Small intestine (tissue), 7 donors: ENCODE results near the gene BAZ1A. TPM values are rescaled to one million over a fixed set of nuclear protein-coding genes. Genes with fewer than 3 reads are reported as not detected.

Experiments
- DNase-seq, 2 donors: peaks; one replicate each; pipeline versions ENCODE4 v3.0.0 to v3.0.0-alpha.2; 2013
- FAIRE-seq: peaks from 2 replicates; lab custom pipeline; 2012; peaks lifted over from hg19 to GRCh38; lab: Jason Lieb, UNC
- H3K27ac ChIP-seq, 3 donors: one replicate each; pipeline ENCODE4 v1.5.1; 2013; ENCODE audit warnings: low read length in 2 of 3, mild to moderate bottlenecking in 2 of 3, control low read depth in 1 of 3, inconsistent platforms in 1 of 3, low read depth in 1 of 3, moderate library complexity in 1 of 3
- H3K27me3 ChIP-seq, 3 donors: one replicate each; pipeline ENCODE4 v1.6.1; 2013; ENCODE audit warnings: low read length in 3 of 3, inconsistent platforms in 1 of 3; ENCODE audit not compliant: control insufficient read depth in 3 of 3, insufficient read depth in 3 of 3
- H3K36me3 ChIP-seq, 3 donors: one replicate each; pipeline ENCODE4 v1.6.1; 2013; ENCODE audit warnings: low read length in 3 of 3, inconsistent platforms in 1 of 3, low read depth in 1 of 3, mild to moderate bottlenecking in 1 of 3, moderate library complexity in 1 of 3; ENCODE audit not compliant: control insufficient read depth in 3 of 3, insufficient read depth in 2 of 3
- H3K4me1 ChIP-seq, 3 donors: one replicate each; pipeline ENCODE4 v1.6.1; 2013; ENCODE audit warnings: low read length in 2 of 3, inconsistent platforms in 1 of 3, low read depth in 1 of 3, mild to moderate bottlenecking in 1 of 3, moderate library complexity in 1 of 3; ENCODE audit not compliant: control insufficient read depth in 3 of 3, insufficient read depth in 2 of 3
- H3K4me3 ChIP-seq, 3 donors: one replicate each; pipeline ENCODE4 v1.5.1; 2013; ENCODE audit warnings: low read length in 3 of 3, control low read depth in 1 of 3, inconsistent platforms in 1 of 3, low read depth in 1 of 3, mild to moderate bottlenecking in 1 of 3, moderate library complexity in 1 of 3
- H3K9me3 ChIP-seq, 2 donors: one replicate each; pipeline ENCODE4 v1.6.1; 2013; ENCODE audit warnings: low read depth in 1 of 2, low read length in 1 of 2; ENCODE audit not compliant: control insufficient read depth in 2 of 2, insufficient read depth in 1 of 2
- WGBS, 3 donors: extraction: QIAGEN DNeasy Blood & Tissue Kit; methylation state at CpG; one replicate each; pipeline ENCODE4 v1.1.7; 2013; 5-methylcytosine and 5-hydroxymethylcytosine counted together
- polyA plus RNA-seq, 4 donors: library from polyadenylated mRNA; stranded (reverse) in 3 of 4; unstranded in 1 of 4; fragments of 200-250 nt in 3 of 4; fragments of 120-200 nt in 1 of 4; gene quantifications; one replicate each; pipeline versions ENCODE4 v1.2.1 to v1.2.3, GENCODE V29; 2013
- donor health status: healthy with polysubstance abuse.
- donor health status: control.
- donor health status: control.
- donor health status: Bipolar disorder and iron deficiency.
- donor health status: healthy.

BAZ1A gene
- polyA plus RNA-seq, 4 donors: 16.4 to 40.3 (median 25.4) TPM

- H3K27me3 ChIP-seq: no peaks in the 10 kb centered on the region
- H3K4me1 ChIP-seq: no peaks in the 10 kb centered on the region
- WGBS, 3 donors: 77 to 79% (median 78%) methylated on average over 2 of the region's 2 CpGs
- no peak for FAIRE-seq
- no peak overlapping the region for H3K4me3 ChIP-seq
- H3K9me3 ChIP-seq: no peaks in the 10 kb centered on the region
- no peaks in the 10 kb centered on the region for H3K36me3 ChIP-seq
- no peak overlapping the region for H3K27ac ChIP-seq
- DNase-seq: no peak
These were observed 154.0 kb downstream of the BAZ1A start for GRCh38 chr14:34721129-34721528.

- H3K36me3 ChIP-seq: no peaks in the 10 kb centered on the region
- 39 to 61% (median 52%) methylated on average over 4 of the region's 4 CpGs for WGBS, 3 donors
- FAIRE-seq (no peak), DNase-seq (no peak)
- H3K9me3 ChIP-seq: no peaks in the 10 kb centered on the region
- H3K27me3 ChIP-seq: peaks cover 0 to 4% (median 0%) of the 10 kb centered on the region in 3 donors
- no peak overlapping the region for H3K4me3 ChIP-seq
- no peak overlapping the region for H3K27ac ChIP-seq
- no peaks in the 10 kb centered on the region for H3K4me1 ChIP-seq
These were observed 156.3 kb downstream of the BAZ1A start for GRCh38 chr14:34718750-34719304.

- no peak for FAIRE-seq
- H3K4me3 ChIP-seq: peak overlapping the region; percentile 61 to 98 (median 88)
- no peaks in the 10 kb centered on the region for H3K36me3 ChIP-seq
- H3K27me3 ChIP-seq: peaks cover 0 to 4% (median 0%) of the 10 kb centered on the region in 3 donors
- DNase-seq: peak in 1 of 2 donors; percentile 7
- H3K27ac ChIP-seq: peak overlapping the region in 2 of 3 donors; percentile 31 to 95
- no peaks in the 10 kb centered on the region for H3K9me3 ChIP-seq
- 20 to 48% (median 36%) methylated on average over 8 of the region's 8 CpGs for WGBS, 3 donors
- no peaks in the 10 kb centered on the region for H3K4me1 ChIP-seq
These were observed 159.9 kb downstream of the BAZ1A start for GRCh38 chr14:34715127-34715863.

GRCh38 chr14:34714320-34715126, 160.6 kb downstream of the BAZ1A start, which contains the start of gene CFL2:
CFL2 (minus strand) TSS chr14:34714593; CDS start chr14:34714540, 53 bp downstream.
- Histone ChIP-seq H3K27ac (peak within 1 kb of the TSS; percentile 17 to 95 (median 82)), H3K4me1 (no peaks in the 10 kb centered on the region), H3K4me3 (peak within 1 kb of the TSS; percentile 61 to 98 (median 88)), H3K27me3 (peaks cover 0 to 4% (median 0%) of the 10 kb centered on the region in 3 donors), H3K9me3 (no peaks in the 10 kb centered on the region), H3K36me3 (no peaks in the 10 kb centered on the region)
- 0 to 1% (median 0%) methylated on average over 53 to 76 of the region's 76 CpGs for WGBS, 3 donors
- DNase-seq (peak; percentile 68 to 89), FAIRE-seq (no peak)

- Histone ChIP-seq H3K36me3 (no peaks in the 10 kb centered on the region), H3K4me3 (peak overlapping the region; percentile 61 to 98 (median 88)), H3K9me3 (no peaks in the 10 kb centered on the region), H3K27ac (peak overlapping the region; percentile 17 to 95 (median 82)), H3K27me3 (peaks cover 0 to 4% (median 0%) of the 10 kb centered on the region in 3 donors), H3K4me1 (no peaks in the 10 kb centered on the region)
- 5 to 8% (median 7%) methylated on average over 29 to 33 of the region's 33 CpGs for WGBS, 3 donors
- DNase-seq (peak; percentile 20 to 64), FAIRE-seq (no peak)
These were observed 161.4 kb downstream of the BAZ1A start for GRCh38 chr14:34713681-34714319.

GRCh38 chr14:34713122-34713680, 162.0 kb downstream of the BAZ1A start:
- WGBS, 3 donors: 67 to 82% (median 81%) methylated on average over 6 of the region's 6 CpGs

GRCh38 chr14:34711796-34712712, 163.1 kb downstream of the BAZ1A start:
- Histone ChIP-seq H3K4me3 (no peak overlapping the region), H3K36me3 (no peaks in the 10 kb centered on the region)
- FAIRE-seq: no peak

More at GRCh38 chr14:34713122-34713680, 162.0 kb downstream of the BAZ1A start:
- no peak for FAIRE-seq
- no peak for DNase-seq
- Histone ChIP-seq H3K4me3 (peak overlapping the region in 2 of 3 donors; percentile 61 to 88), H3K9me3 (no peaks in the 10 kb centered on the region), H3K27ac (peak overlapping the region in 2 of 3 donors; percentile 82 to 95), H3K27me3 (peaks cover 0 to 4% (median 0%) of the 10 kb centered on the region in 3 donors), H3K4me1 (no peaks in the 10 kb centered on the region), H3K36me3 (no peaks in the 10 kb centered on the region)

More at GRCh38 chr14:34711796-34712712, 163.1 kb downstream of the BAZ1A start:
- DNase-seq: no peak
- peaks cover 0 to 4% (median 0%) of the 10 kb centered on the region in 3 donors for H3K27me3 ChIP-seq
- H3K27ac ChIP-seq: no peak overlapping the region
- no peaks in the 10 kb centered on the region for H3K4me1 ChIP-seq
- WGBS, 3 donors: 80 to 94% (median 85%) methylated on average over 4 of the region's 4 CpGs
- H3K9me3 ChIP-seq: no peaks in the 10 kb centered on the region
